ENCODE results near the gene UGT1A4. TPM values are rescaled to one million over a fixed set of nuclear protein-coding genes. Genes with fewer than 3 reads are reported as not detected.

UGT1A4 gene
- total RNA-seq, 5 donors from 2014 or later (not counting 1 experiment from before 2014, with no cell fraction given): not detected

DNA sequence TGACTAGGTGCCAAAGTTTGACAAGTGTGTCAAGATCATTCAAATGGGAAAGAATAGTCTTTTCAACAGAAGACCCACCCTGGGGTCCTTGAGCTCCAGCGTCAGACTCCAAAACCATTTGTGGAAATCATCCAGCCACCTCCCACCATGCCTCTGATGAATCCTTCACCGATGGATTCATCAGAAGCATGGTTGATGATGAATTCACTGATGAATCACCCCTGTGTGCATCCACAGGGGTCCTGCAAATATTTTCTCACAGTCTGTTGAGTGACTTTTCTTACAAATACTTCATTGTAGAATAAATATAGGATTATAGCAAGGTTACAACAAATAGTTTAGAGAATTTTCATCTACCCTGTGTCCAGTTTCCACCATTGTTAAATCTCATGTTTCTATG lies 42.5 kb upstream of the UGT1A4 start:
- Mint-ChIP-seq H3K27ac (no peak overlapping the region), H3K4me3 (no peak overlapping the region), H3K9me3 (no peaks in the 10 kb centered on the region), H3K36me3 (no peaks in the 10 kb centered on the region), H3K4me1 (no peaks in the 10 kb centered on the region), H3K27me3 (peaks cover 26 to 36% of the 10 kb centered on the region in 2 donors)
- Histone ChIP-seq H3K4me1 (ENCODE audit: control insufficient read depth in 1 of 2, extremely low read depth in 1 of 2, insufficient read depth in 2 of 2, low read length in 2 of 2) (no peaks in the 10 kb centered on the region), H3K4me3 (ENCODE audit: control insufficient read depth in 1 of 2, extremely low read depth in 1 of 2, low read length in 1 of 2) (no peak overlapping the region), H3K27ac (ENCODE audit: low read length) (no peak overlapping the region), H3K27me3 (replicated peaks in 1 of 2; ENCODE audit: control insufficient read depth in 2 of 2, extremely low read depth in 1 of 2, insufficient read depth in 2 of 2, low read length in 1 of 2) (no peaks in the 10 kb centered on the region), H3K36me3 (ENCODE audit: control insufficient read depth in 2 of 2, extremely low read depth in 1 of 2, insufficient read depth in 1 of 2, low read length in 1 of 2) (no peaks in the 10 kb centered on the region), H3K9me3 (no peaks in the 10 kb centered on the region)
- POLR2A ChIA-PET: no interaction called here
- CTCF ChIA-PET: no interaction called here
- no CpG with 5 or more reads among the region's 2 CpGs for WGBS (ENCODE audit: insufficient coverage)
- DNase-seq (no peak), ATAC-seq (replicated peaks in 1 of 4) (no peak)

DNA sequence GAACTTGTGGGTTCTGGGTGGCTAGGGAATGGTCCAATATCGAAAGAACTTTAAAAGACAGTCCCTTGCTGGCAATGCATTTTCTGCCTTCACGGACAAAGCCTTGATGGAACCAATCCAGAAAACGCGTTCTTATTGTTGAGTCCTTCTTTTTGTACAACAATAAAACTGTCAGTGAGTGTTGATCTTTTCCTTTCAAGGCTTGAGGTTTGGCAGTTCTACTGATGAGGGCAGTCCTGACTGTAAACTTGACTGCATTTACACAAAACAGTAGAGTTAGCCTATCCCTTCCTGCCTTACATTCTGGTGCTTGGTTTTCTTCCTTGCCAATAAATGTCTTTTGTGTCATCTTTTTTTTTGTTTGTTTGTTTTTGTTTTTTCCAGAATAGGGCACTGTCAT lies 39.3 kb upstream of the UGT1A4 start:
- Mint-ChIP-seq H3K27me3 (peaks cover 15 to 30% of the 10 kb centered on the region in 2 donors), H3K36me3 (no peaks in the 10 kb centered on the region), H3K4me3 (no peak overlapping the region), H3K4me1 (no peaks in the 10 kb centered on the region), H3K9me3 (no peaks in the 10 kb centered on the region), H3K27ac (no peak overlapping the region)
- ATAC-seq (replicated peaks in 1 of 4) (no peak), DNase-seq (no peak)
- Histone ChIP-seq H3K27me3 (replicated peaks in 1 of 2; ENCODE audit: control insufficient read depth in 2 of 2, extremely low read depth in 1 of 2, insufficient read depth in 2 of 2, low read length in 1 of 2) (peaks cover 0 to 2% of the 10 kb centered on the region in 2 experiments), H3K4me3 (ENCODE audit: control insufficient read depth in 1 of 2, extremely low read depth in 1 of 2, low read length in 1 of 2) (no peak overlapping the region), H3K4me1 (ENCODE audit: control insufficient read depth in 1 of 2, extremely low read depth in 1 of 2, insufficient read depth in 2 of 2, low read length in 2 of 2) (no peaks in the 10 kb centered on the region), H3K9me3 (no peaks in the 10 kb centered on the region), H3K27ac (ENCODE audit: low read length) (no peak overlapping the region), H3K36me3 (ENCODE audit: control insufficient read depth in 2 of 2, extremely low read depth in 1 of 2, insufficient read depth in 1 of 2, low read length in 1 of 2) (no peaks in the 10 kb centered on the region)
- CTCF ChIA-PET: no interaction called here
- POLR2A ChIA-PET: no interaction called here
- 88% methylated on average over 4 of the region's 4 CpGs for WGBS (ENCODE audit: insufficient coverage)

DNA sequence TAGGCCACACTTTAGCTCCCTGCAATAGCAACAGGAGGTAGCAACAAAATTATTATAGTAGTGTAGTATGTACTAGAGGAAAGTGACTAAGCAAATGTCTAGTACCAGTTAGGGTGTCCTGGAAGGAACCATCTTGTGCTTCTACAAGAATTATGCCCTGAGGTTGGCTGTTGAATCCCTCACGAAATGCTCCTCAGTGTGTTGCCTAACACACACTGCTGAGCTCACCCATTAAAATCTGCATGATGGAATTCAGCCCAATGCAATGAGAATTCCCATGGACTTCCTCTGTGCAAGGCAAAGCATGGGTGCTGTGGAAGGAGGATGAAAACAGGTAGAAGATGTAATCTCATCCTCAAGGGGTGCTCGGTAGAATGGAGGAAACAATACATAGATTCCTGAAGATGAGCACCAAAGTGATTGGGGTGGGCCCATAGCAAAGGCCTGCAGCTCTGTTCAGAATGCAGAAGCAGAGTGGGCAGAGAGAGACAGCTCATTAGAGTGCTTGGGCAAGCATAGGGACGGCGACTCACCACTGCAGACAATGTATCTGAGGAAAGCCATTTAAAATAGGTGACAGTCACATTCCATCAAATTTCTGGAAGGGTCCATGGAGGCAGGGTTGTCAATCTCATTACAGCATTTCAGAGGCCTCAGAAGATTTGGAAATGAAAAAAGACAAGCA lies 38.0 kb upstream of the UGT1A4 start:
- ChIA-PET POLR2A (no interaction called here), CTCF (no interaction called here)
- H3K4me1 ChIP-seq (ENCODE audit: control insufficient read depth in 1 of 2, extremely low read depth in 1 of 2, insufficient read depth in 2 of 2, low read length in 2 of 2): no peaks in the 10 kb centered on the region
- H3K9me3 ChIP-seq: no peaks in the 10 kb centered on the region
- H3K27me3 ChIP-seq (replicated peaks in 1 of 2; ENCODE audit: control insufficient read depth in 2 of 2, extremely low read depth in 1 of 2, insufficient read depth in 2 of 2, low read length in 1 of 2): peaks cover 0 to 2% of the 10 kb centered on the region in 2 experiments
- 93% methylated on average over 4 of the region's 4 CpGs for whole genome bisulfite sequencing (ENCODE audit: insufficient coverage)
- H3K36me3 ChIP-seq (ENCODE audit: control insufficient read depth in 2 of 2, extremely low read depth in 1 of 2, insufficient read depth in 1 of 2, low read length in 1 of 2): no peaks in the 10 kb centered on the region
- no peak overlapping the region for H3K27ac ChIP-seq (ENCODE audit: low read length)
- Mint-ChIP-seq H3K27ac (no peak overlapping the region), H3K27me3 (peaks cover 15 to 26% of the 10 kb centered on the region in 2 donors), H3K4me3 (no peak overlapping the region), H3K9me3 (no peaks in the 10 kb centered on the region), H3K4me1 (no peaks in the 10 kb centered on the region), H3K36me3 (no peaks in the 10 kb centered on the region)
- ATAC-seq (replicated peaks in 1 of 4) (no peak), DNase-seq (no peak)
- H3K4me3 ChIP-seq (ENCODE audit: control insufficient read depth in 1 of 2, extremely low read depth in 1 of 2, low read length in 1 of 2): no peak overlapping the region

DNA sequence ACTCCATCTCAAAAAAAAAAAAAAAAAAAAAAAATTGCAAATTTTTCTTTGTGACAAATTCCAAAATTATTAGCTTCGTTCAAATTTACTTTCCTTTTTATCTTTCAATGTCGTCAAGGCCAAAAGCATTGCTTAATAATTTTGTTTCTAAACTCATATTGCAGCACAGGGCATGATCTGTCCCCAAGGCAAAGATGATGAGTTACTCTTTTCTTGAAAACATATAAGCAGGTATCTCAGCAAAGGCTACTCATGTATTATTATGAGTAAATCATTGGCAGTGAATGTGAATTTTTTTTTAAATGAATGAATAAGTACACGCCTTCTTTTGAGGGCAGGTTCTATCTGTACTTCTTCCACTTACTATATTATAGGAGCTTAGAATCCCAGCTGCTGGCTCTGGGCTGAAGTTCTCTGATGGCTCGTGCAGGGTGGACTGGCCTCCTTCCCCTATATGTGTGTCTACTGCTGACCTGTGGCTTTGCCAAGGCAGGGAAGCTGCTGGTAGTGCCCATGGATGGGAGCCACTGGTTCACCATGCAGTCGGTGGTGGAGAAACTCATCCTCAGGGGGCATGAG lies 36.9 kb upstream of the UGT1A4 start, which contains the start of gene UGT1A7:
Gene UGT1A7 (plus strand): TSS at position 381 of the 579 bp plus-strand sequence. CDS start 37 bp downstream, at position 418.
- Mint-ChIP-seq H3K27me3 (peaks cover 12 to 24% of the 10 kb centered on the region in 2 donors), H3K9me3 (no peaks in the 10 kb centered on the region), H3K36me3 (no peaks in the 10 kb centered on the region), H3K4me1 (no peaks in the 10 kb centered on the region), H3K4me3 (no peak within 1 kb of the TSS), H3K27ac (no peak within 1 kb of the TSS)
- ChIA-PET POLR2A (interaction anchor here in 1 of 2 donors (0.6 kb wide), 1 partner anchor 456 kb away, joined by 4 read pairs; no protein-coding TSS in a partner anchor), CTCF (interaction anchor here in 1 of 2 donors (0.6 kb wide), 1 partner anchor 33 kb away, joined by 5 read pairs; no protein-coding TSS in a partner anchor)
- Histone ChIP-seq H3K36me3 (ENCODE audit: control insufficient read depth in 2 of 2, extremely low read depth in 1 of 2, insufficient read depth in 1 of 2, low read length in 1 of 2) (no peaks in the 10 kb centered on the region), H3K27me3 (replicated peaks in 1 of 2; ENCODE audit: control insufficient read depth in 2 of 2, extremely low read depth in 1 of 2, insufficient read depth in 2 of 2, low read length in 1 of 2) (peaks cover 0 to 2% of the 10 kb centered on the region in 2 experiments), H3K27ac (ENCODE audit: low read length) (no peak within 1 kb of the TSS), H3K9me3 (no peaks in the 10 kb centered on the region), H3K4me1 (ENCODE audit: control insufficient read depth in 1 of 2, extremely low read depth in 1 of 2, insufficient read depth in 2 of 2, low read length in 2 of 2) (no peaks in the 10 kb centered on the region), H3K4me3 (ENCODE audit: control insufficient read depth in 1 of 2, extremely low read depth in 1 of 2, low read length in 1 of 2) (no peak within 1 kb of the TSS)
- DNase-seq (no peak), ATAC-seq (replicated peaks in 1 of 4) (no peak)
- WGBS (ENCODE audit: insufficient coverage): no CpG with 5 or more reads among the region's 5 CpGs

DNA sequence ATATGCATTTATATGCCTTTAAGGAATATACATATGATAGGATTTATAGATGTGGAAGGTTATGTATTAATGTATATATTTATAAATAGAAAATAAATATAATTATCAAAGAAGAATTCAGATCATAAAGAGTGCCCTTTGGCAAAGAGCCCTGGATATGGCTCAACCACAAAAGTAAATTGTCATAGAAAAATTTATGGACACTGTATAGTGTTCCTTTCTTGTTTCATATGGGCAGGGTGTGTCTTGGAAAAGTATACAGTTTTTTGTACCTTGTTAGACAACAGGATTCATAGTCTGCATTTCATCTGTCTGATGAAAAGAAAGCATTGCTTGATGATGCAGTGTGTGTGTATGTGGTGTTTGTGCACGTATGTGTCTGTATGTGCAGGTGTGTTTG lies 33.9 kb upstream of the UGT1A4 start:
- Histone ChIP-seq H3K36me3 (ENCODE audit: control insufficient read depth in 2 of 2, extremely low read depth in 1 of 2, insufficient read depth in 1 of 2, low read length in 1 of 2) (no peaks in the 10 kb centered on the region), H3K27me3 (replicated peaks in 1 of 2; ENCODE audit: control insufficient read depth in 2 of 2, extremely low read depth in 1 of 2, insufficient read depth in 2 of 2, low read length in 1 of 2) (peaks cover 0 to 2% of the 10 kb centered on the region in 2 experiments), H3K27ac (ENCODE audit: low read length) (no peak overlapping the region), H3K9me3 (no peaks in the 10 kb centered on the region), H3K4me1 (ENCODE audit: control insufficient read depth in 1 of 2, extremely low read depth in 1 of 2, insufficient read depth in 2 of 2, low read length in 2 of 2) (no peaks in the 10 kb centered on the region), H3K4me3 (ENCODE audit: control insufficient read depth in 1 of 2, extremely low read depth in 1 of 2, low read length in 1 of 2) (no peak overlapping the region)
- ChIA-PET POLR2A (no interaction called here), CTCF (no interaction called here)
- H3K4me1 Mint-ChIP-seq: no peaks in the 10 kb centered on the region
- H3K27me3 Mint-ChIP-seq: peaks cover 3 to 13% of the 10 kb centered on the region in 2 donors
- H3K27ac Mint-ChIP-seq: no peak overlapping the region
- WGBS (ENCODE audit: insufficient coverage): no CpG with 5 or more reads among the region's 1 CpG
- no peaks in the 10 kb centered on the region for H3K36me3 Mint-ChIP-seq
- H3K4me3 Mint-ChIP-seq: no peak overlapping the region
- ATAC-seq (replicated peaks in 1 of 4) (no peak), DNase-seq (no peak)
- no peaks in the 10 kb centered on the region for H3K9me3 Mint-ChIP-seq

DNA sequence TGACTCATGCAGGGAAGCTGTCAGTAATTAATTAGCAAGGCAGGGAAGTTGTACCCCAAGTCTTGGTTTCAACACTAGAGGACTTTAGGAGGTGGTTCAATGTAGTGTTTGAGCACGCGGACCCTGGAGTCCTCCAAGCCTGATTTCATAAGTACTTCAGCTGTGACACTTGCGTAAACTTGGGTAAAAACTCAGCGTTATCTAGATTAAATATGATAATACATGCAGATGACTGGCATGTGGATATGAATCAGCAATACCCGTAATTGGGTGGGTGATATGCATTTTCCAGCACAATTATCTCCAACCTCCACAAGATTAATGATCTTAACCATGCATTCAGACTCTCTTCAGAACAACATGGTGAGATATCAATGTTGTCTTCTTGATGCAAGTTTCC lies 31.6 kb upstream of the UGT1A4 start:
- WGBS (ENCODE audit: insufficient coverage): no CpG with 5 or more reads among the region's 5 CpGs
- H3K4me3 ChIP-seq (ENCODE audit: control insufficient read depth in 1 of 2, extremely low read depth in 1 of 2, low read length in 1 of 2): no peak overlapping the region
- no peaks in the 10 kb centered on the region for H3K9me3 ChIP-seq
- Mint-ChIP-seq H3K4me3 (no peak overlapping the region), H3K27me3 (peaks cover 1 to 9% of the 10 kb centered on the region in 2 donors), H3K4me1 (no peaks in the 10 kb centered on the region), H3K36me3 (no peaks in the 10 kb centered on the region), H3K9me3 (no peaks in the 10 kb centered on the region), H3K27ac (no peak overlapping the region)
- H3K27me3 ChIP-seq (replicated peaks in 1 of 2; ENCODE audit: control insufficient read depth in 2 of 2, extremely low read depth in 1 of 2, insufficient read depth in 2 of 2, low read length in 1 of 2): peaks cover 0 to 5% of the 10 kb centered on the region in 2 experiments
- no peak for DNase-seq
- no peak overlapping the region for H3K27ac ChIP-seq (ENCODE audit: low read length)
- ATAC-seq (replicated peaks in 1 of 4): no peak
- ChIA-PET CTCF (no interaction called here), POLR2A (no interaction called here)
- H3K4me1 ChIP-seq (ENCODE audit: control insufficient read depth in 1 of 2, extremely low read depth in 1 of 2, insufficient read depth in 2 of 2, low read length in 2 of 2): no peaks in the 10 kb centered on the region
- no peaks in the 10 kb centered on the region for H3K36me3 ChIP-seq (ENCODE audit: control insufficient read depth in 2 of 2, extremely low read depth in 1 of 2, insufficient read depth in 1 of 2, low read length in 1 of 2)
